Activated T-helper 1 cell treated with Interleukin-2 at 50 U/mL for 16 hours (primary cell): Measurements from ENCODE around the gene KIAA1549.

Experiments
- DNase-seq: peaks from one replicate; pipeline ENCODE4 v3.0.0-alpha.2; 2020; ENCODE audit warnings: low read depth

Gene KIAA1549

DNA sequence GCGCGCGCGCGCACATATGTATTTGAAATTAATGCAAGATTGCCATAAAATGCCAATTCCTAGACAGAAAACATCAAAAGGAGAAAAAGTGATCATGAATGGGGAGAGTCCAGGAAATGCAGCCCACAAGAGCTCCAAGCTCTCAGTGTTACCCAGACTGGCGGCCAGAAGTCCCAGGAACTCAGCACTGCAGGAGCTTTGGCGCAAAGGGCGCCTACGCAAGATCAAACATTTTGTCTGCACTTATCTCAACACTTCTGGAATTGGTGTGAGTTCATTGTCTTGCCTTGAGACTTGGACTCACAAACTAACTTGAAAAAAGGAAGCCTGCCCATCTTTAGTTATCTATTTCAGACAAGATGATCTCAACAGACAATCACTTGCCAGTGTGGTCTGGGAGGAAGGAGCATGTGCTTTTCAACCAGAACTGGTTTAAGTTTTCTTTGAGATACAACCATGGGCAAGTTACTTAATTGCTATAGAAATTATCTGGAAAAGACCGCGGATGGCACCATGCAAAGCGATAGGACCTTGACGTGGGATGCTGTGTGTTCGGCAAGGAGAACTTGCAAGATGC, 77.2 kb downstream of the KIAA1549 start:
- no peak for DNase-seq

- DNase-seq, result peak; percentile 61
Observed at GRCh38 chr7:138903186-138903820, 77.9 kb downstream of the KIAA1549 start.

GRCh38 chr7:138902161-138902560, 79.0 kb downstream of the KIAA1549 start:
- no peak for DNase-seq

DNA sequence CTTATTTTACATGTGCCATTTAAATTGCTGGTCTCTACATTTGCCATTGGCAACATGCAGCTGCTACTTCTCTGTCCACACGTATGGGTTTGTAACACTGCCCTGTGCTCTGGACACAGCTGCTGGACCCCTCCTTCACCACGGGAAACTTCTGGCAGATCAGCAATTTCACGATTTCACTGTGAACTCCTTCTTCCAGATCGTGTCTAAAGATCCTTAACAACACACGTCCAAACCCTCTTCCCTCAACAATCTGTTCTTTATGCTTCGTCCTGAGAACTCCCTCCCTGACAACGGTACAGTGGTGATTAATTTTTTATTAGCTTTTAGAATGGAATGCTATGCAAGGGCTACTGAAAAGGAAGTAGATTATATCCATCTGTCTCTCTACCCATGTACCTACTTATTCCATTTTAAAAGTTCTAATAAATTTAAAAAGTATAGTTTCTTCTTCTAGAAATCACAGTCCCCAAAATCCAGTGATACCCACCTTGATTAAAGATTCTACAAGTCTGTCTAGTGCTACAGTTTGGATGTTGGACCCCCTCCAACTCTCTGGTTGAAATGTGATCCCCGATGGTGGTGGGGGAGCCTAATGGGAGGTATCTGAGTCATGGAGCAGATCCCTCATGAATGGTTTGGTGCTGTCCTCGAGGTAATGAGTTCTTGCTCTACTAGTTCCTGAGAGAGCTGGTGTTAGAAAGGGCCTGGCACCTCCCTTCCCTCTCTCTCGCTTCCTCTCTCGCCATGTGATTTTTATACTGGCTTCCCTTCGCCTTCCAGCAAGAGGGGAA, 81.0 kb downstream of the KIAA1549 start:
- DNase-seq, result no peak

DNA sequence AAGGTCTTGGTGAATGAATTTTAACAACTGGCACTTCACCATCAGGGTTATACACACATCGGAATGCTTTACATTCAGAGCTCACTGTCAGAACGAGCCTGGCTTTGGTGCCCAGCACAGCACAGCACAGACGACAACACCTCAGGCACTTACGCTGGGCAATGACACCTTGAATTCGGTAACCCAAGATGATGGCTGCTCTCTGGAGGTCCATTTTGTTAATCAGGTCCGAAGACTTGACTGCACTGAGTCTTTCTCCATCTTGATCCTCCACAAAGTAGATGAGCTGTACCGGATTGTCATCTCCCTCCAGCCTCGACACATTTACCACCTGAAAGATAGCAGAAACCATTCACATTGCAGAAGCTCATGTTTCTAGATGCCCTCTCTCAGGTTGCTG, 82.4 kb downstream of the KIAA1549 start:
- no peak for DNase-seq

- DNase-seq, result no peak
Observed at GRCh38 chr7:138898255-138898654, 82.9 kb downstream of the KIAA1549 start.

- DNase-seq, result no peak
Observed at GRCh38 chr7:138895679-138896078, 85.5 kb downstream of the KIAA1549 start.

- no peak for DNase-seq
Observed at GRCh38 chr7:138893258-138893657, 87.9 kb downstream of the KIAA1549 start.

DNA sequence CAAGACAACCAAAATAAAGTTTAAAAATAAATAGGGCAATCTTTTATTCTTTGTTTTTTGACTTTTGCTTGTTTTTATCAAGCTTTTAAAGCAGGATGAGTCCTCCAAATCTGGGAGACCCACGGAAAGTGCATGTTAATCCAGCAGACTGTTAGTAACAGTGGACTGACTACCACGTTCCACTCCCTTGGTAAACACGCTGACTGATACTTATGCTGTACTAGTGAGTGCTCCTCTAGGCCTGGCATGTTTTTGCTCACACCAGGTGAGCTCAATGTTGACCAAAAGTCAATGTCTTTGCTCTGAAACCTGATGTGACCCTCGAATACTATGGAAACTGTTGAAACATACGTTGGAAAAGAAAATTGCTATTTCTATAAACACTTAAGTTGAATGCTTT, 88.4 kb downstream of the KIAA1549 start:
- DNase-seq, result no peak

GRCh38 chr7:138892006-138892630, 89.1 kb downstream of the KIAA1549 start:
- no peak for DNase-seq

- no peak for DNase-seq
Observed at GRCh38 chr7:138891446-138891810, 89.8 kb downstream of the KIAA1549 start.

DNA sequence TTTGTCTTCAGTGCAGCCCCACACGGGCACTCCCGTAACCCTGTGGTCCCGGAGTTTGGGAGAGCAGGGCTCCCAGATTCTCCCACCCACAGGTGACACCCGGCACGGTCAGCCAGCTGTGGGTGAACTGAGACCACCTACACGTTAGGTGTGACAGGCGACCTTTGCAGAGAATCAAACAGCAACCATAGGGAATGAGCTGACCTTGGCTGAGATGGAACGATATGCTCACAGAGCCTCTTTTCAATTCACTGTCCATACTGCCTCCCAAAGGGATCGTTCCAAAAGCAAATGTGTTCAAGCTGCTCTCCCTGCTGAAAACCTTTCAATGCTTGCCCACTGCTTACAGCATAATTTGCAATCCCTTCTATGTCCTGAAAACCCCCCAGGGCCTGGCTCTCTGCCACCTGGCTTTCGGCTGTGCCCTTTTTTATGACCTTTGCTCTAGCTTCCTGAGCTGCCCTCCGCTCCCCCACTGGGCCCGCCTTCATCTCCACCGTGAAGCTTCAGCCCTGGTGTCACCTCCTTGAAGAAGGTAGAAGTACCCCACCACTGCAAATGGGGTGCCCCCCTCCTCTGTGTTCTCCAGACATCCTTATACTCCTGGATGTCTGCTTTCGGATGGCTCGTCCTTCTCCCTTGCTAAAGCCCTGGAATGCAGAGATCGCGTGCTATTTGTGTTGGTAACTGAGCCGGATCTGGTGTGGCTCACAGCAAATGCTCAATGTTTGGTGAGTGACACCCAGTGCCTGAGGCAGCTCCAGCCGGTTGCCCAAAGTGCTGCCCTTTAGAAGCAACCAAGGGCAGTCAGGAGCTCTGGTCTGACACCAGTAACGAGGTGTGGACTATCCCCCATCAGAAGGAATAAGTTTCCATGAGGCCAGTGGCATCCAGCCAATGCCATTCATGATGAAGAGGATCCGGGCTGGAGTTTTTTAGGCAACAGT, 90.4 kb downstream of the KIAA1549 start:
- no peak for DNase-seq

DNA sequence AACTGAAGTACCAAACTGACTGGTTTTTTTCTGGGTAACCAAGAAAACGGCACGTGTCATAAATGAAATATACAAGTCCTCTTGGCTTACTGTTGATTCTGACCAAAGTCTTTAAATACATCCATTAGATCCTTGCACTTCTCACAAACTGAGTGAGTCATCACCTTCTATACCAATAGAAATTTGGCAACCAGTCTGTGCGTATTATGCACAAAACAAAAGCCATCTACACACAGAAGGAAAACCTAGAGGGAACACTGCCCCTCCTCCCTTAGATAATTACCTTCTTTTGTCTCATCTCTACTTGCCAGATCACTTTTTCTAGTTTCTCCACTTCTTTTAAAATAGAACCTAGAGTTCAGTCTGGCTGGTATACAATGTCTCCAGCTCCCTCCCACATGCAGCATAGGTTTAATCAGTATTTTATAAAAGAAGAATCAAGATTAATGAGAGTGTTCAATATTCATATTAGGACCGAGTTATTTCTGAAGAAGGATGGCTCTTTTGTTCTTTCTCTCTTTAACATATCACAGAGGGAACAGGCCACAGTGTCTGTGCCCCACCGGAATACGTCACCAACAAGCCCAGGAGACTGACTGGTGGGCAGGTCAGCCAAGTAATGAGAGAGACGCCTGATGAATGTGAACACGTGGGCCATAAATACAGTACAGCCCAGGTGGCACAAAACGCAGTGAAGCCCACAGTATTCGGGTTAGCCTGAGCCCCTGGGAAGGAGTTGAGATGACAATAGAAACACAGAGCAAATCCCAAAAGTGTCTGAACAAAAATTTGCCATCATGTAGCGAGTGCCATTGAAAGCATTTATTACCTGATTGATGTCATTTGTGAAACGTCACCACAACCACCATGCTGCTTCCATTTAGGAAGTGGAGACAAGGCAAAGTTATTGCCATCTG, 91.3 kb downstream of the KIAA1549 start:
- no peak for DNase-seq

- no peak for DNase-seq
Observed at GRCh38 chr7:138887872-138888656, 93.1 kb downstream of the KIAA1549 start.

GRCh38 chr7:138887085-138887710, 94.0 kb downstream of the KIAA1549 start:
- DNase-seq, result no peak

- DNase-seq, result no peak
Observed at GRCh38 chr7:138886501-138886917, 94.7 kb downstream of the KIAA1549 start.

GRCh38 chr7:138885383-138886147, 95.6 kb downstream of the KIAA1549 start:
- no peak for DNase-seq

DNA sequence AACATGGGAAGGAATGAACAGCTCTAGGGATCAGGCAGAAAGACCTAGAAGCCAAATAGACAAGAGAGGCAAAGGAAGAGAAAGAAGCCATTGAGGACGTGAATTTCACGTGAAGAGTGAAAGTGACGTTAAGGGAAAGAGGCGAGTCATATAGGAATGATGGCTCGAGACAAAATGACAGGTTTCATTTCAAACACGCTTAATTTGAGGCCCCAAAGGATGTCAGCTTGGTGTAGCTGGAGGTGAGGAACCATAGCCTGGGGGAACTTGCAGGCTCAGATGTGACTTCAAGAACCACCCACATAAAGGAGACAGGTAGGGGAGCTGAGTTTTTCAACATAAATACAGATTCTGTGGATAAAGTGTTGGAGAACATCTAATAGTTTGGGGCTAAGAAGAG, 98.9 kb downstream of the KIAA1549 start:
- DNase-seq, result no peak
